Measurements from ENCODE around the gene PTPDC1. TPM values are rescaled to one million over a fixed set of nuclear protein-coding genes. Genes with fewer than 3 reads are reported as not detected.

PTPDC1 gene
- total RNA-seq, 2 experiments from 2014 or later, result 4.9 to 5.6 TPM

DNA sequence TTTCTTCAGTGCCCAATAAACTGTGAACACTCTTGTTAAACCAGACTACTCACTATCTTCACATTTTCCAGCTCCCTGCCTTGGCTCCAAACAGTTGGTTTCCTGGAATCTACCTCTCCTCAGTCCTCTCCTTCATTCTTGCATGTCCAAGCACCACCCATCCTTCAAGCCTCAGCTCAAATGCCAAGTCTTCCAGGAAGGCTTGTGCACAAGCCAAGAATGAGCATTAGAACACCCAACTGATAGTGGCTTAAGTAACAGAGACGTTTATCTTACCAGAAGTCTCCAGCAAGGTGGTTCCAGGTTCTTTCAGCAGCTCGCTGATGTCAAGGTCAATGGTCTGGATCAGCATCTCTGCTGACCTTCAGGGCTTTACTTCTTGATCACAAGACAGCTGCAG lies 60.1 kb downstream of the PTPDC1 start:
- no peaks in the 10 kb centered on the region for H3K36me3 Mint-ChIP-seq (ENCODE audit: low read depth)
- TF ChIP-seq, protein P1, sequence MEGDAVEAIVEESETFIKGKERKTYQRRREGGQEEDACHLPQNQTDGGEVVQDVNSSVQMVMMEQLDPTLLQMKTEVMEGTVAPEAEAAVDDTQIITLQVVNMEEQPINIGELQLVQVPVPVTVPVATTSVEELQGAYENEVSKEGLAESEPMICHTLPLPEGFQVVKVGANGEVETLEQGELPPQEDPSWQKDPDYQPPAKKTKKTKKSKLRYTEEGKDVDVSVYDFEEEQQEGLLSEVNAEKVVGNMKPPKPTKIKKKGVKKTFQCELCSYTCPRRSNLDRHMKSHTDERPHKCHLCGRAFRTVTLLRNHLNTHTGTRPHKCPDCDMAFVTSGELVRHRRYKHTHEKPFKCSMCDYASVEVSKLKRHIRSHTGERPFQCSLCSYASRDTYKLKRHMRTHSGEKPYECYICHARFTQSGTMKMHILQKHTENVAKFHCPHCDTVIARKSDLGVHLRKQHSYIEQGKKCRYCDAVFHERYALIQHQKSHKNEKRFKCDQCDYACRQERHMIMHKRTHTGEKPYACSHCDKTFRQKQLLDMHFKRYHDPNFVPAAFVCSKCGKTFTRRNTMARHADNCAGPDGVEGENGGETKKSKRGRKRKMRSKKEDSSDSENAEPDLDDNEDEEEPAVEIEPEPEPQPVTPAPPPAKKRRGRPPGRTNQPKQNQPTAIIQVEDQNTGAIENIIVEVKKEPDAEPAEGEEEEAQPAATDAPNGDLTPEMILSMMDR (IDR thresholded peaks at IDR 0.05), result no peak
- CTCF ChIA-PET, result no interaction called here
- POLR2A ChIA-PET, result interaction anchor here (1.0 kb wide), 1 partner anchor 33 kb away, joined by 5 read pairs; no protein-coding TSS in a partner anchor
- no peak for DNase-seq
- no peaks in the 10 kb centered on the region for H3K27me3 Mint-ChIP-seq
- intact Hi-C loops (cut with micrococcal nuclease), result no loop called here
- H3K27ac Mint-ChIP-seq, result no peak overlapping the region
- no peaks in the 10 kb centered on the region for H3K4me1 Mint-ChIP-seq (ENCODE audit: low read depth)
- no peak overlapping the region for H3K4me3 Mint-ChIP-seq
- ATAC-seq, result no peak
- no peaks in the 10 kb centered on the region for H3K9me3 Mint-ChIP-seq

DNA sequence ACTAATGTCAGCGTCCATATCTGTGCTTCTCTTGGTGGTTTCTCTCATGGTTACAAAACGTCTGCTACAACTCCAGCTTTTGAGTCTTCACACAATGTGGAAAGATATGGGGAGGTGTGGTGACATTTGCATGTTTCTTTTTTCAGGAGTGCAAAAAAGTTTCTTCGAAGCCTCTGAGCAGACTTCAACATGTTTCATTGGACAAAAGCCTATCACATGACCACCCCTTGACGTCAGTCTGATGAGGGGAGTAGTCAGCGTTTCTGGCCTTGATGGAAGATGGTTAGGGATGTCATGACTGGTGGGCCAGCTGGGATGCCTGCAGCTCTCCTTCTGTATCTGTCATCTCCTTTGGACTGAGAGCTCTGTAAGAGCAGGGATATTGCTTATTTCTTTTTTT lies 61.4 kb downstream of the PTPDC1 start:
- POLR2A ChIA-PET, result interaction anchor here (0.6 kb wide), 1 partner anchor 83 kb away, joined by 3 read pairs; no protein-coding TSS in a partner anchor
- ATAC-seq (no peak), DNase-seq (no peak)
- TF ChIP-seq, protein P1 (IDR thresholded peaks at IDR 0.05), result no peak
- Mint-ChIP-seq H3K4me3 (no peak overlapping the region), H3K27ac (no peak overlapping the region), H3K27me3 (no peaks in the 10 kb centered on the region), H3K9me3 (no peaks in the 10 kb centered on the region), H3K4me1 (ENCODE audit: low read depth) (no peaks in the 10 kb centered on the region), H3K36me3 (ENCODE audit: low read depth) (no peaks in the 10 kb centered on the region)
- intact Hi-C loops (cut with micrococcal nuclease), result no loop called here
- CTCF ChIA-PET, result no interaction called here

- no peaks in the 10 kb centered on the region for H3K36me3 Mint-ChIP-seq (ENCODE audit: low read depth)
- no peak for ATAC-seq
- H3K9me3 Mint-ChIP-seq, result no peaks in the 10 kb centered on the region
- no peaks in the 10 kb centered on the region for H3K4me1 Mint-ChIP-seq (ENCODE audit: low read depth)
- H3K27ac Mint-ChIP-seq, result no peak overlapping the region
- no peak for DNase-seq
- no peaks in the 10 kb centered on the region for H3K27me3 Mint-ChIP-seq
- TF ChIP-seq, protein P1 (IDR thresholded peaks at IDR 0.05), result no peak
- ChIA-PET CTCF (no interaction called here), POLR2A (no interaction called here)
- intact Hi-C loops (cut with micrococcal nuclease), result no loop called here
- H3K4me3 Mint-ChIP-seq, result no peak overlapping the region
These were observed 63.5 kb downstream of the PTPDC1 start for GRCh38 chr9:94147776-94148175.

DNA sequence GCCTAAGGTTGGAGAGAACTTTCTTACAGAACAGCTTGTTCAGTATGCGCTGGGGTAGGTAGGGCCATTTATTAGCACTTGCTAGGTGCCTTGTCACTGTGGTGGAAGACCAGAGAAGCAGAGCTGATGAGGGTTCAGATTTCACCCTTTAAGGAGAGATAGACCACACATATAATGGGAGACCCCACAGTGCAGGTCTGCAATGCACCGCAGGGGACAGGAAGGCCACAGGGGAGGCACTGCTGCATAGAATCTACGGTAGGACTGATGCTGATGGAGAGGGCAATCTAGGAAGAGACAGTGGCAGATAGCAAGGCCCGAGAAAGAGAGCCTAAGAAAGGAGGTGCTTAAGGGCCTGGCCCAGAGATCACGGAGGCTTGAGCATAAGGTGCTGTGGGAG lies 64.2 kb downstream of the PTPDC1 start:
- no peaks in the 10 kb centered on the region for H3K36me3 Mint-ChIP-seq (ENCODE audit: low read depth)
- H3K9me3 Mint-ChIP-seq, result no peaks in the 10 kb centered on the region
- DNase-seq (no peak), ATAC-seq (no peak)
- ChIA-PET CTCF (no interaction called here), POLR2A (interaction anchor here (1.0 kb wide), 1 partner anchor 9 kb away, joined by 3 read pairs; no protein-coding TSS in a partner anchor)
- H3K4me3 Mint-ChIP-seq, result no peak overlapping the region
- TF ChIP-seq, protein P1 (IDR thresholded peaks at IDR 0.05), result no peak
- no peak overlapping the region for H3K27ac Mint-ChIP-seq
- intact Hi-C loops (cut with micrococcal nuclease), result no loop called here
- H3K27me3 Mint-ChIP-seq, result no peaks in the 10 kb centered on the region
- no peaks in the 10 kb centered on the region for H3K4me1 Mint-ChIP-seq (ENCODE audit: low read depth)

DNA sequence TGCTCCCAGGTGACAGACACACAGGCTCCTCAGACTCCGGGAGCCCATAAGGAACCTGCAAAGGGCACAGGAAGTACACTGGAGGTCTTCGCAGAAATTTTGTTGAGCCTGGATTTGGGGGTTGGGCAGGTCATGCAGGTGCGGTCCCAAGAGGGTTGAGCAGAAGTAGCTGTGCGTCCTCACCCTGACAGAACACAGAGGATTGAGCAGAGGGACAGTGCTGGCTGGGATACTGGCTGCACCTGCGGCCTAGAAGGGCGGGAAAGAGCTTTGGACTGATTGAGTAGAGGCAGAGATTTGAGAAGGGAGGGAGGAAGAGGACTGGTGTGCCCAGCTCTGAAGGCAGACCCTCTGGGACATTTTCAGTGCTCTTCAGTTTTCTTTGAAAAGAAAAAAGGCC lies 65.4 kb downstream of the PTPDC1 start:
- CTCF ChIA-PET, result no interaction called here
- Mint-ChIP-seq H3K27ac (no peak overlapping the region), H3K36me3 (ENCODE audit: low read depth) (no peaks in the 10 kb centered on the region), H3K9me3 (peaks cover 3% of the 10 kb centered on the region), H3K4me3 (no peak overlapping the region), H3K4me1 (ENCODE audit: low read depth) (peaks cover 10% of the 10 kb centered on the region), H3K27me3 (no peaks in the 10 kb centered on the region)
- DNase-seq, result no peak
- intact Hi-C loops (cut with micrococcal nuclease), result no loop called here
- POLR2A ChIA-PET, result interaction anchor here (1.0 to 1.1 kb wide), 2 partner anchors 10 to 39 kb away, joined by 3 to 4 read pairs; no protein-coding TSS in a partner anchor
- TF ChIP-seq, protein P1 (IDR thresholded peaks at IDR 0.05), result no peak
- no peak for ATAC-seq

Data from activated CD8-positive, alpha-beta T cell treated with anti-CD3 and anti-CD28 coated beads for 36 hours (primary cell).